H9 (cell line): ENCODE data around the gene HCRTR2. TPM values are rescaled to one million over a fixed set of nuclear protein-coding genes. Genes with fewer than 3 reads are reported as not detected.

Experiments
- DNase-seq: peaks from one replicate; pipeline ENCODE4 v3.0.0-alpha.2; 2017
- H2AFZ ChIP-seq: one replicate; pipeline ENCODE4 v1.6.1; 2013; ENCODE audit warnings: mild to moderate bottlenecking, low read length, control low read depth, moderate library complexity
- H2AK5ac ChIP-seq: 2 replicates; pipeline ENCODE4 v1.6.1; 2013; ENCODE audit warnings: low read length, control low read depth, mixed read lengths; ENCODE audit not compliant: insufficient read length
- H2BK120ac ChIP-seq: one replicate; pipeline ENCODE4 v1.6.1; 2013; ENCODE audit warnings: low read depth, mild to moderate bottlenecking, low read length, control low read depth, inconsistent platforms; ENCODE audit not compliant: poor library complexity, severe bottlenecking
- H2BK12ac ChIP-seq: 2 replicates; pipeline ENCODE4 v1.6.1; 2013; ENCODE audit warnings: low read length, control low read depth, mixed read lengths, low read depth; ENCODE audit not compliant: insufficient read length
- H2BK15ac ChIP-seq: 2 replicates; pipeline ENCODE4 v1.6.1; 2013; ENCODE audit warnings: low read depth, low read length, control low read depth
- H2BK20ac ChIP-seq: one replicate; pipeline ENCODE4 v1.6.1; 2013; ENCODE audit warnings: low read depth, mild to moderate bottlenecking, low read length, control low read depth, inconsistent platforms; ENCODE audit not compliant: poor library complexity, severe bottlenecking
- H2BK5ac ChIP-seq: 2 replicates; pipeline ENCODE4 v1.6.1; 2013; ENCODE audit warnings: low read length, control low read depth, mixed read lengths; ENCODE audit not compliant: insufficient read length
- H3K14ac ChIP-seq: 2 replicates; pipeline ENCODE4 v1.6.1; 2013; ENCODE audit warnings: low read length, control low read depth; ENCODE audit not compliant: insufficient read depth
- H3K18ac ChIP-seq: 2 replicates; pipeline ENCODE4 v1.6.1; 2013; ENCODE audit warnings: low read depth, mild to moderate bottlenecking, mixed read lengths, low read length, control low read depth; ENCODE audit not compliant: insufficient read length
- H3K23ac ChIP-seq: 2 replicates; pipeline ENCODE4 v1.6.1; 2013; ENCODE audit warnings: low read length, control low read depth, mixed read lengths, low read depth; ENCODE audit not compliant: insufficient read length
- H3K23me2 ChIP-seq: 2 replicates; pipeline ENCODE4 v1.6.1; 2013; ENCODE audit warnings: low read depth, mild to moderate bottlenecking, mixed read lengths, low read length, control low read depth; ENCODE audit not compliant: insufficient read length, poor library complexity, severe bottlenecking
- H3K27ac ChIP-seq: 2 replicates; pipeline ENCODE4 v1.5.1; 2013; ENCODE audit warnings: low read length, control low read depth, mixed read lengths, low read depth; ENCODE audit not compliant: insufficient read length
- H3K27me3 ChIP-seq: 2 replicates; pipeline ENCODE4 v1.6.1; 2013; ENCODE audit warnings: low read length, control low read depth, inconsistent platforms; ENCODE audit not compliant: insufficient read depth
- H3K4ac ChIP-seq: 2 replicates; pipeline ENCODE4 v1.6.1; 2013; ENCODE audit warnings: low read depth, mild to moderate bottlenecking, control low read depth, inconsistent platforms, low read length, moderate library complexity
- H3K4me1 ChIP-seq: 2 replicates; pipeline ENCODE4 v1.6.1; 2013; ENCODE audit warnings: low read length, control low read depth, inconsistent platforms; ENCODE audit not compliant: insufficient read depth
- H3K4me2 ChIP-seq: 2 replicates; pipeline ENCODE4 v1.6.1; 2013; ENCODE audit warnings: low read length, control low read depth, mixed read lengths; ENCODE audit not compliant: insufficient read length, insufficient read depth
- H3K56ac ChIP-seq: 2 replicates; pipeline ENCODE4 v1.6.1; 2013; ENCODE audit warnings: low read depth, mild to moderate bottlenecking, mixed read lengths, low read length, control low read depth; ENCODE audit not compliant: insufficient read length
- H3K79me1 ChIP-seq: 2 replicates; pipeline ENCODE4 v1.6.1; 2013; ENCODE audit warnings: low read depth, mild to moderate bottlenecking, moderate library complexity, low read length, control low read depth, inconsistent platforms; ENCODE audit not compliant: insufficient read depth, poor library complexity, severe bottlenecking
- H3K79me2 ChIP-seq: 2 replicates; pipeline ENCODE4 v1.6.1; 2013; ENCODE audit warnings: low read length, control low read depth, inconsistent platforms; ENCODE audit not compliant: insufficient read depth
- H3K9ac ChIP-seq: 2 replicates; pipeline ENCODE4 v1.6.1; 2013; ENCODE audit warnings: low read length, control low read depth, mixed read lengths; ENCODE audit not compliant: insufficient read length; ENCODE audit errors: extremely low read depth
- H3K9me3 ChIP-seq: one replicate; pipeline ENCODE4 v1.6.1; 2013; ENCODE audit warnings: low read depth, low read length, inconsistent platforms; ENCODE audit not compliant: control insufficient read depth
- H3T11ph ChIP-seq: one replicate; pipeline ENCODE4 v1.6.1; 2013; ENCODE audit warnings: mild to moderate bottlenecking, low read length, control low read depth, inconsistent platforms
- H4K20me1 ChIP-seq: one replicate; pipeline ENCODE4 v1.6.1; 2013; ENCODE audit not compliant: control insufficient read depth, insufficient read length, insufficient read depth
- H4K5ac ChIP-seq: 2 replicates; pipeline ENCODE4 v1.6.1; 2013; ENCODE audit warnings: low read depth, mild to moderate bottlenecking, mixed read lengths, low read length, control low read depth; ENCODE audit not compliant: insufficient read length
- H4K8ac ChIP-seq: replicated peaks from 2 replicates; pipeline ENCODE4 v1.6.1; 2013; ENCODE audit warnings: low read length, control low read depth, mixed read lengths, low read depth; ENCODE audit not compliant: insufficient read length
- H4K91ac ChIP-seq: 2 replicates; pipeline ENCODE4 v1.6.1; 2013; ENCODE audit warnings: low read depth, mild to moderate bottlenecking, moderate library complexity, mixed read lengths, low read length, control low read depth; ENCODE audit not compliant: insufficient read length
- H3K27ac Mint-ChIP-seq, 3 experiments: 2 replicates in 2 of 3; 3 replicates in 1 of 3; pipeline ENCODE4 v1.8.0; 2020 to 2021; ENCODE audit warnings: mixed read lengths in 3 of 3, mild to moderate bottlenecking in 1 of 3, moderate library complexity in 1 of 3
- H3K27me3 Mint-ChIP-seq: 2 replicates; pipeline ENCODE4 v1.8.0; 2021; ENCODE audit warnings: low read depth, mild to moderate bottlenecking, moderate library complexity, mixed read lengths
- H3K36me3 Mint-ChIP-seq, 3 experiments: 2 replicates in 2 of 3; 3 replicates in 1 of 3; pipeline ENCODE4 v1.8.0; 2020 to 2021; ENCODE audit warnings: low read depth in 3 of 3, mixed read lengths in 3 of 3; ENCODE audit not compliant: insufficient read depth in 1 of 3
- H3K4me1 Mint-ChIP-seq, 2 experiments: 2 replicates each; pipeline ENCODE4 v1.8.0; 2020; ENCODE audit warnings: mixed read lengths in 2 of 2
- H3K4me3 Mint-ChIP-seq, 2 experiments: 2 replicates in 1 of 2; 3 replicates in 1 of 2; pipeline ENCODE4 v1.8.0; 2020 to 2021; ENCODE audit warnings: mild to moderate bottlenecking in 2 of 2, mixed read lengths in 2 of 2, moderate library complexity in 1 of 2
- H3K9me3 Mint-ChIP-seq, 2 experiments: 2 replicates in 1 of 2; 3 replicates in 1 of 2; pipeline ENCODE4 v1.8.0; 2020; ENCODE audit warnings: mild to moderate bottlenecking in 2 of 2, mixed read lengths in 2 of 2, moderate library complexity in 1 of 2
- WGBS: extraction: QIAGEN DNeasy Blood & Tissue Kit; methylation state at CpG from one replicate; pipeline ENCODE4 v1.1.7; 2013; ENCODE audit warnings: missing lambda C conversion rate, low lambda C conversion rate, mixed read lengths; ENCODE audit not compliant: insufficient read length; ENCODE audit errors: extremely low coverage; 5-methylcytosine and 5-hydroxymethylcytosine counted together
- total RNA-seq: library from RNA; stranded (reverse); gene quantifications from 2 replicates; pipeline ENCODE4 v1.2.1, GENCODE V29; 2021
- TF ChIP-seq, protein P1 (sequence below): fragments of 200-600 bp; sonication (generic); conservative IDR thresholded peaks from 3 replicates; pipeline ENCODE4 v1.8.0; 2021; ENCODE audit warnings: antibody characterized with exemption, mild to moderate bottlenecking

Gene HCRTR2
- total RNA-seq, 1 experiment from 2014 or later: not detected

DNA sequence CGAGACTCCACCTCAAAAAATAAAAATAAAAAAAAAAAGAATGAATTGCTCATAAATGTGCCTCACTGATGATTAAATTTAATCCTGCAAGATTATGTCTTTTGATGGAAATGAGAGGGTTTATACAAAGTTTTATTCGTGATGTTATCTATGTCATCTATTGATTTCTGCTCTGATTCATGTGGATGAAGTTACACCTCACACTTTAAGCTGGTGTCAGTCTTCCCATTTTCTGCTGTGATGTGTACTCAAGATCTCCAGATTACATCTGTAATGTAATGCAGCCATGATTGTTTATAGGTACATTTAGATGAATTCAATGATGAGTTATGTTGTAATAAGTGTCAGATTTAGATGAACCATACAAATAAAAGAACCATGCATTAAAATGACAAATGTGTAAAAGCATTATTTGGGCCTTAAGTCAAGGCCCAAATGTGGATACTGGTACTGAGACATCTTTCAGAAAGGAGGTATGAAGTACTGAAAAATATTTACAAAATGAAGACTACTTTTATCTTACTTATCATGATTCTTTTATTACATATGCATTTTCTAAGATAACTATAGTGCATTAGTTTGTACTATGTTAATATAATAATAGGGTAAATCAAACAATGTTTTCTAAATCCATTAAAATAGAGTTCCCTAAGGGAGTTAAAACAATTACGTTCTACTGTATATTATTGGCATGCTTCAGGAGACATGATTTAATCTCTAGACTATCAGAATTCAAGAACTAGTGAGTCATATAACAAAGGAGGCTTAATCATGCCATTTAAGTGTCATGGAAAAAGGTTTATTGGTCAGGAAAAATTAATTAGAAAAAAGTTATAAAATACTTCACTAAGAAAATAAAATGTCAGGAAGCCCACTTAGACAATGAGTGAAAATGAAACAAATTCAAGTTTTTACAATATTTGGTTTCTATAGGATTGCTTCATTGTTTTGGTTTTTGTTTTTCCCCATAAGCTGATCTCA lies 34.5 kb downstream of the HCRTR2 start:
- Histone ChIP-seq H3K14ac (no peak overlapping the region), H3K9me3 (no peaks in the 10 kb centered on the region), H4K8ac (no peak overlapping the region), H3K4ac (no peak overlapping the region), H4K20me1 (no peaks in the 10 kb centered on the region), H3K23ac (no peak overlapping the region), H3K9ac (no peak overlapping the region), H4K5ac (no peak overlapping the region), H3K27me3 (no peaks in the 10 kb centered on the region), H2BK120ac (no peak overlapping the region), H2BK20ac (no peak overlapping the region), H3T11ph (no peak overlapping the region), H3K23me2 (no peaks in the 10 kb centered on the region), H3K79me2 (no peaks in the 10 kb centered on the region), H3K27ac (no peak overlapping the region), H2AK5ac (no peak overlapping the region), H3K18ac (no peak overlapping the region), H2BK15ac (no peak overlapping the region), H3K4me1 (no peaks in the 10 kb centered on the region), H3K79me1 (no peaks in the 10 kb centered on the region), H2AFZ (no peak overlapping the region), H3K56ac (no peak overlapping the region), H3K4me2 (no peak overlapping the region), H2BK12ac (no peak overlapping the region), H2BK5ac (no peak overlapping the region), H4K91ac (no peak overlapping the region)
- WGBS: no CpG with 5 or more reads among the region's 3 CpGs
- DNase-seq: no peak
- Mint-ChIP-seq H3K27me3 (no peaks in the 10 kb centered on the region), H3K27ac (no peak overlapping the region), H3K9me3 (peaks cover 0 to 3% of the 10 kb centered on the region in 2 experiments; a peak in 1 of 5 replicates), H3K4me3 (no peak overlapping the region), H3K4me1 (no peaks in the 10 kb centered on the region), H3K36me3 (no peaks in the 10 kb centered on the region)
- TF ChIP-seq, protein P1, sequence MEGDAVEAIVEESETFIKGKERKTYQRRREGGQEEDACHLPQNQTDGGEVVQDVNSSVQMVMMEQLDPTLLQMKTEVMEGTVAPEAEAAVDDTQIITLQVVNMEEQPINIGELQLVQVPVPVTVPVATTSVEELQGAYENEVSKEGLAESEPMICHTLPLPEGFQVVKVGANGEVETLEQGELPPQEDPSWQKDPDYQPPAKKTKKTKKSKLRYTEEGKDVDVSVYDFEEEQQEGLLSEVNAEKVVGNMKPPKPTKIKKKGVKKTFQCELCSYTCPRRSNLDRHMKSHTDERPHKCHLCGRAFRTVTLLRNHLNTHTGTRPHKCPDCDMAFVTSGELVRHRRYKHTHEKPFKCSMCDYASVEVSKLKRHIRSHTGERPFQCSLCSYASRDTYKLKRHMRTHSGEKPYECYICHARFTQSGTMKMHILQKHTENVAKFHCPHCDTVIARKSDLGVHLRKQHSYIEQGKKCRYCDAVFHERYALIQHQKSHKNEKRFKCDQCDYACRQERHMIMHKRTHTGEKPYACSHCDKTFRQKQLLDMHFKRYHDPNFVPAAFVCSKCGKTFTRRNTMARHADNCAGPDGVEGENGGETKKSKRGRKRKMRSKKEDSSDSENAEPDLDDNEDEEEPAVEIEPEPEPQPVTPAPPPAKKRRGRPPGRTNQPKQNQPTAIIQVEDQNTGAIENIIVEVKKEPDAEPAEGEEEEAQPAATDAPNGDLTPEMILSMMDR: no peak
